Measurements from ENCODE around the gene TTLL1. TPM values are rescaled to one million over a fixed set of nuclear protein-coding genes. Genes with fewer than 3 reads are reported as not detected.

The TTLL1 gene
- total and polyA plus RNA-seq, 2 experiments from 2014 or later: 5.5 to 6.8 TPM

- H3K4me2 ChIP-seq: no peak overlapping the region
These were observed 22.3 kb downstream of the TTLL1 start for GRCh38 chr22:43066844-43067385.

More at GRCh38 chr22:43066844-43067385, 22.3 kb downstream of the TTLL1 start:
- DNase-seq (ENCODE audit: low spot score): no peak
- no peaks in the 10 kb centered on the region for H3K4me1 ChIP-seq (ENCODE audit: insufficient read depth)
- no peaks in the 10 kb centered on the region for H3K79me2 ChIP-seq (replicated peaks; ENCODE audit: insufficient read depth)
- Mint-ChIP-seq H3K36me3 (ENCODE audit: low read depth) (no peaks in the 10 kb centered on the region), H3K27ac (no peak overlapping the region), H3K27me3 (ENCODE audit: insufficient read depth, low read depth, poor library complexity) (peaks cover 2% of the 10 kb centered on the region), H3K4me3 (no peak overlapping the region), H3K9me3 (no peaks in the 10 kb centered on the region), H3K4me1 (no peaks in the 10 kb centered on the region)
- no peak overlapping the region for H2AFZ ChIP-seq
- H3K36me3 ChIP-seq (ENCODE audit: insufficient read depth): no peaks in the 10 kb centered on the region
- no peaks in the 10 kb centered on the region for H3K9me2 ChIP-seq (ENCODE audit: insufficient read depth)
- no peak for ATAC-seq
- no peak overlapping the region for H3K27ac ChIP-seq (ENCODE audit: low read depth)
- H4K20me1 ChIP-seq (replicated peaks; ENCODE audit: insufficient read depth): no peaks in the 10 kb centered on the region
- H3K4me3 ChIP-seq: no peak overlapping the region
- TF ChIP-seq CREB1 (CRISPR knock-in tag; IDR thresholded peaks at IDR 0.05; ENCODE audit: low read depth) (no peak), JUNB (IDR thresholded peaks at IDR 0.05; ENCODE audit: unreplicated experiment) (no peak), CTCF (conservative IDR thresholded peaks at IDR 0.05; ENCODE audit: low read depth in 2 of 2) (no peak), POLR2AphosphoS5 (IDR thresholded peaks at IDR 0.05; ENCODE audit: low read depth) (no peak), NANOG (IDR thresholded peaks at IDR 0.05; ENCODE audit: borderline replicate concordance) (no peak), ZNF331 (CRISPR knock-in tag; IDR thresholded peaks at IDR 0.05; ENCODE audit: low read depth) (no peak), EZH2phosphoT487 (IDR thresholded peaks at IDR 0.05; ENCODE audit: unreplicated experiment) (no peak), ZNF462 (CRISPR knock-in tag; IDR thresholded peaks at IDR 0.05) (no peak), REST (IDR thresholded peaks at IDR 0.05; ENCODE audit: unreplicated experiment) (no peak), EZH2 (IDR thresholded peaks at IDR 0.05; ENCODE audit: low read depth, unreplicated experiment) (no peak), STAT1 (IDR thresholded peaks at IDR 0.05; ENCODE audit: unreplicated experiment) (no peak), ETS1 (IDR thresholded peaks at IDR 0.05) (no peak)
- no peaks in the 10 kb centered on the region for H3F3A ChIP-seq (replicated peaks; ENCODE audit: low read depth)
- no peaks in the 10 kb centered on the region for H3K27me3 ChIP-seq (ENCODE audit: insufficient read depth)

Measured in GM23338 (cell line).